ENCODE results near the gene CAMK2B. TPM values are rescaled to one million over a fixed set of nuclear protein-coding genes. Genes with fewer than 3 reads are reported as not detected.

CAMK2B gene
- total and polyA plus RNA-seq, 2 of the 13 experiments (the other 11 are each of a cell fraction or from before 2014, with no cell fraction given), result 0.27 to 0.48 TPM

DNA sequence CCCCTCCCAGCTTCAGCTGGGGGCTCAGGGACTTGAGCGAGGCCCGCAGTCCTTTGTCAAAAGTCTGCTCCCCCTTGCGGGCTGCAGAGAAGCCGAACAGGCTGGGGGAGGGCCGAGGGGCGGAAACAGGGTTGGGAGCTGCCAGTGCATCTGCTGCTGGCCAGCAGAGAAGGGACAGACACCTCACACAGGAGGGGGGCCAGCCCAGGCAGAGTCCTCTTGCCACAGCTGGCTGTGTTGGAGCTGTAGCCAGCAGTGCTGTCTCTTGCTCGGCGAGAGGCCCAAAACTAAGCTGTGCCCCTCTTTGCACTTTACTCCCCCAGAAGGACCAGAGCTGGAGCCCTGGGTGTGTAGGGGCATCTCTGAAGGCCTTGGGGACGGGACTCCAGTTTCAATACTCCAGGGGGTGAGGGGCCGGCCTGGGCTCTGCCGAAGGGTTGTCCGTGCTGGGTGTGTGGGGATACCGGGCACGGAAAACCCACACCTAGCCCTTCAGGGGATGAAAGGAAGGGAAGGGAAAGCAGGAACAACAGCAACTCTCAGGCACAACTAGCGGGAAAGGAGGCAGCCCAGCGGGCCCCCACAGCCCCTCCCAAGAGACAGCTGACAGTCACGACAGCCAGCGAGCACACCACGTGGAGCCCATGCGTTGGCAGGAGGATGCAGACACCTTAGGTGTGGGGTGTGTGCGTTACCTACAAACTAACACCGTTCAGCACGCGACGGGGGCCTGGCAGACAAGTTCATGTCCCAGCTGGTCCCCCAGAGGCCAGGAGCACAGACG is 106.8 kb downstream of the CAMK2B start (continued):
- TF ChIP-seq, protein P1, sequence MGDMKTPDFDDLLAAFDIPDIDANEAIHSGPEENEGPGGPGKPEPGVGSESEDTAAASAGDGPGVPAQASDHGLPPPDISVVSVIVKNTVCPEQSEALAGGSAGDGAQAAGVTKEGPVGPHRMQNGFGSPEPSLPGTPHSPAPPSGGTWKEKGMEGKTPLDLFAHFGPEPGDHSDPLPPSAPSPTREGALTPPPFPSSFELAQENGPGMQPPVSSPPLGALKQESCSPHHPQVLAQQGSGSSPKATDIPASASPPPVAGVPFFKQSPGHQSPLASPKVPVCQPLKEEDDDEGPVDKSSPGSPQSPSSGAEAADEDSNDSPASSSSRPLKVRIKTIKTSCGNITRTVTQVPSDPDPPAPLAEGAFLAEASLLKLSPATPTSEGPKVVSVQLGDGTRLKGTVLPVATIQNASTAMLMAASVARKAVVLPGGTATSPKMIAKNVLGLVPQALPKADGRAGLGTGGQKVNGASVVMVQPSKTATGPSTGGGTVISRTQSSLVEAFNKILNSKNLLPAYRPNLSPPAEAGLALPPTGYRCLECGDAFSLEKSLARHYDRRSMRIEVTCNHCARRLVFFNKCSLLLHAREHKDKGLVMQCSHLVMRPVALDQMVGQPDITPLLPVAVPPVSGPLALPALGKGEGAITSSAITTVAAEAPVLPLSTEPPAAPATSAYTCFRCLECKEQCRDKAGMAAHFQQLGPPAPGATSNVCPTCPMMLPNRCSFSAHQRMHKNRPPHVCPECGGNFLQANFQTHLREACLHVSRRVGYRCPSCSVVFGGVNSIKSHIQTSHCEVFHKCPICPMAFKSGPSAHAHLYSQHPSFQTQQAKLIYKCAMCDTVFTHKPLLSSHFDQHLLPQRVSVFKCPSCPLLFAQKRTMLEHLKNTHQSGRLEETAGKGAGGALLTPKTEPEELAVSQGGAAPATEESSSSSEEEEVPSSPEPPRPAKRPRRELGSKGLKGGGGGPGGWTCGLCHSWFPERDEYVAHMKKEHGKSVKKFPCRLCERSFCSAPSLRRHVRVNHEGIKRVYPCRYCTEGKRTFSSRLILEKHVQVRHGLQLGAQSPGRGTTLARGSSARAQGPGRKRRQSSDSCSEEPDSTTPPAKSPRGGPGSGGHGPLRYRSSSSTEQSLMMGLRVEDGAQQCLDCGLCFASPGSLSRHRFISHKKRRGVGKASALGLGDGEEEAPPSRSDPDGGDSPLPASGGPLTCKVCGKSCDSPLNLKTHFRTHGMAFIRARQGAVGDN (CRISPR knock-in tag; IDR thresholded peaks at IDR 0.05), result peak; percentile 63
- TF ChIP-seq, protein P2, sequence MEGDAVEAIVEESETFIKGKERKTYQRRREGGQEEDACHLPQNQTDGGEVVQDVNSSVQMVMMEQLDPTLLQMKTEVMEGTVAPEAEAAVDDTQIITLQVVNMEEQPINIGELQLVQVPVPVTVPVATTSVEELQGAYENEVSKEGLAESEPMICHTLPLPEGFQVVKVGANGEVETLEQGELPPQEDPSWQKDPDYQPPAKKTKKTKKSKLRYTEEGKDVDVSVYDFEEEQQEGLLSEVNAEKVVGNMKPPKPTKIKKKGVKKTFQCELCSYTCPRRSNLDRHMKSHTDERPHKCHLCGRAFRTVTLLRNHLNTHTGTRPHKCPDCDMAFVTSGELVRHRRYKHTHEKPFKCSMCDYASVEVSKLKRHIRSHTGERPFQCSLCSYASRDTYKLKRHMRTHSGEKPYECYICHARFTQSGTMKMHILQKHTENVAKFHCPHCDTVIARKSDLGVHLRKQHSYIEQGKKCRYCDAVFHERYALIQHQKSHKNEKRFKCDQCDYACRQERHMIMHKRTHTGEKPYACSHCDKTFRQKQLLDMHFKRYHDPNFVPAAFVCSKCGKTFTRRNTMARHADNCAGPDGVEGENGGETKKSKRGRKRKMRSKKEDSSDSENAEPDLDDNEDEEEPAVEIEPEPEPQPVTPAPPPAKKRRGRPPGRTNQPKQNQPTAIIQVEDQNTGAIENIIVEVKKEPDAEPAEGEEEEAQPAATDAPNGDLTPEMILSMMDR (CRISPR knock-in tag; IDR thresholded peaks at IDR 0.05), result peak; percentile 68
- TF ChIP-seq, protein P3, sequence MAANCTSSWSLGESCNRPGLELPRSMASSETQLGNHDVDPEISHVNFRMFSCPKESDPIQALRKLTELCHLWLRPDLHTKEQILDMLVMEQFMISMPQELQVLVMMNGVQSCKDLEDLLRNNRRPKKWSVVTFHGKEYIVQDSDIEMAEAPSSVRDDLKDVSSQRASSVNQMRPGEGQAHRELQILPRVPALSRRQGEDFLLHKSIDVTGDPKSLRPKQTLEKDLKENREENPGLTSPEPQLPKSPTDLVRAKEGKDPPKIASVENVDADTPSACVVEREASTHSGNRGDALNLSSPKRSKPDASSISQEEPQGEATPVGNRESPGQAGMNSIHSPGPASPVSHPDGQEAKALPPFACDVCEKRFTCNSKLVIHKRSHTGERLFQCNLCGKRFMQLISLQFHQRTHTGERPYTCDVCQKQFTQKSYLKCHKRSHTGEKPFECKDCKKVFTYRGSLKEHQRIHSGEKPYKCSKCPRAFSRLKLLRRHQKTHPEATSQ (CRISPR knock-in tag; IDR thresholded peaks at IDR 0.05; ENCODE audit: borderline replicate concordance), result no peak
- TF ChIP-seq LCORL (IDR thresholded peaks at IDR 0.05), result no peak
- no peak for TF ChIP-seq LCORL (CRISPR knock-in tag; IDR thresholded peaks at IDR 0.05)
- no peak for TF ChIP-seq ZBTB20 (CRISPR knock-in tag; IDR thresholded peaks at IDR 0.05; ENCODE audit: borderline replicate concordance, low read depth)
- TF ChIP-seq, protein P4, sequence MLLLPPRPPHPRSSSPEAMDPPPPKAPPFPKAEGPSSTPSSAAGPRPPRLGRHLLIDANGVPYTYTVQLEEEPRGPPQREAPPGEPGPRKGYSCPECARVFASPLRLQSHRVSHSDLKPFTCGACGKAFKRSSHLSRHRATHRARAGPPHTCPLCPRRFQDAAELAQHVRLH (CRISPR knock-in tag; IDR thresholded peaks at IDR 0.05; ENCODE audit: borderline replicate concordance, low read depth), result no peak
- TF ChIP-seq DNMT1 (CRISPR knock-in tag; IDR thresholded peaks at IDR 0.05), result no peak
- TF ChIP-seq ZNF17 (CRISPR knock-in tag; IDR thresholded peaks at IDR 0.05), result no peak
- no peak for TF ChIP-seq DPF2 (CRISPR knock-in tag; IDR thresholded peaks at IDR 0.05; ENCODE audit: borderline replicate concordance, low read depth)
- TF ChIP-seq ZNF256 (CRISPR knock-in tag; conservative IDR thresholded peaks at IDR 0.05), result no peak
- TF ChIP-seq, protein P5, sequence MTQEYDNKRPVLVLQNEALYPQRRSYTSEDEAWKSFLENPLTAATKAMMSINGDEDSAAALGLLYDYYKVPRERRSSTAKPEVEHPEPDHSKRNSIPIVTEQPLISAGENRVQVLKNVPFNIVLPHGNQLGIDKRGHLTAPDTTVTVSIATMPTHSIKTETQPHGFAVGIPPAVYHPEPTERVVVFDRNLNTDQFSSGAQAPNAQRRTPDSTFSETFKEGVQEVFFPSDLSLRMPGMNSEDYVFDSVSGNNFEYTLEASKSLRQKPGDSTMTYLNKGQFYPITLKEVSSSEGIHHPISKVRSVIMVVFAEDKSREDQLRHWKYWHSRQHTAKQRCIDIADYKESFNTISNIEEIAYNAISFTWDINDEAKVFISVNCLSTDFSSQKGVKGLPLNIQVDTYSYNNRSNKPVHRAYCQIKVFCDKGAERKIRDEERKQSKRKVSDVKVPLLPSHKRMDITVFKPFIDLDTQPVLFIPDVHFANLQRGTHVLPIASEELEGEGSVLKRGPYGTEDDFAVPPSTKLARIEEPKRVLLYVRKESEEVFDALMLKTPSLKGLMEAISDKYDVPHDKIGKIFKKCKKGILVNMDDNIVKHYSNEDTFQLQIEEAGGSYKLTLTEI (CRISPR knock-in tag; conservative IDR thresholded peaks at IDR 0.05), result no peak
- TF ChIP-seq ZKSCAN1 (IDR thresholded peaks at IDR 0.05; ENCODE audit: low read length), result no peak
- no peak for TF ChIP-seq CREB1 (IDR thresholded peaks at IDR 0.05)
- TF ChIP-seq CREB1 (CRISPR knock-in tag; IDR thresholded peaks at IDR 0.05), result no peak
- TF ChIP-seq ZNF430 (CRISPR knock-in tag; IDR thresholded peaks at IDR 0.05), result no peak
- no peak for TF ChIP-seq ZNF605 (CRISPR knock-in tag; IDR thresholded peaks at IDR 0.05)
- TF ChIP-seq, protein P6, sequence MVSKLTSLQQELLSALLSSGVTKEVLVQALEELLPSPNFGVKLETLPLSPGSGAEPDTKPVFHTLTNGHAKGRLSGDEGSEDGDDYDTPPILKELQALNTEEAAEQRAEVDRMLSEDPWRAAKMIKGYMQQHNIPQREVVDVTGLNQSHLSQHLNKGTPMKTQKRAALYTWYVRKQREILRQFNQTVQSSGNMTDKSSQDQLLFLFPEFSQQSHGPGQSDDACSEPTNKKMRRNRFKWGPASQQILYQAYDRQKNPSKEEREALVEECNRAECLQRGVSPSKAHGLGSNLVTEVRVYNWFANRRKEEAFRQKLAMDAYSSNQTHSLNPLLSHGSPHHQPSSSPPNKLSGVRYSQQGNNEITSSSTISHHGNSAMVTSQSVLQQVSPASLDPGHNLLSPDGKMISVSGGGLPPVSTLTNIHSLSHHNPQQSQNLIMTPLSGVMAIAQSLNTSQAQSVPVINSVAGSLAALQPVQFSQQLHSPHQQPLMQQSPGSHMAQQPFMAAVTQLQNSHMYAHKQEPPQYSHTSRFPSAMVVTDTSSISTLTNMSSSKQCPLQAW (CRISPR knock-in tag; IDR thresholded peaks at IDR 0.05), result 0 out of 2 replicates have a peak, but pooled peaks have one; percentile 14
